H9 (cell line): ENCODE data around the gene LRTM2. TPM values are rescaled to one million over a fixed set of nuclear protein-coding genes. Genes with fewer than 3 reads are reported as not detected.

Experiments used
- DNase-seq: peaks from one replicate; pipeline ENCODE4 v3.0.0-alpha.2; 2017
- H2AFZ ChIP-seq: one replicate; pipeline ENCODE4 v1.6.1; 2013; ENCODE audit warnings: mild to moderate bottlenecking, low read length, control low read depth, moderate library complexity
- H2AK5ac ChIP-seq: 2 replicates; pipeline ENCODE4 v1.6.1; 2013; ENCODE audit warnings: low read length, control low read depth, mixed read lengths; ENCODE audit not compliant: insufficient read length
- H2BK120ac ChIP-seq: one replicate; pipeline ENCODE4 v1.6.1; 2013; ENCODE audit warnings: low read depth, mild to moderate bottlenecking, low read length, control low read depth, inconsistent platforms; ENCODE audit not compliant: poor library complexity, severe bottlenecking
- H2BK12ac ChIP-seq: 2 replicates; pipeline ENCODE4 v1.6.1; 2013; ENCODE audit warnings: low read length, control low read depth, mixed read lengths, low read depth; ENCODE audit not compliant: insufficient read length
- H2BK15ac ChIP-seq: 2 replicates; pipeline ENCODE4 v1.6.1; 2013; ENCODE audit warnings: low read depth, low read length, control low read depth
- H2BK20ac ChIP-seq: one replicate; pipeline ENCODE4 v1.6.1; 2013; ENCODE audit warnings: low read depth, mild to moderate bottlenecking, low read length, control low read depth, inconsistent platforms; ENCODE audit not compliant: poor library complexity, severe bottlenecking
- H2BK5ac ChIP-seq: 2 replicates; pipeline ENCODE4 v1.6.1; 2013; ENCODE audit warnings: low read length, control low read depth, mixed read lengths; ENCODE audit not compliant: insufficient read length
- H3K14ac ChIP-seq: 2 replicates; pipeline ENCODE4 v1.6.1; 2013; ENCODE audit warnings: low read length, control low read depth; ENCODE audit not compliant: insufficient read depth
- H3K18ac ChIP-seq: 2 replicates; pipeline ENCODE4 v1.6.1; 2013; ENCODE audit warnings: low read depth, mild to moderate bottlenecking, mixed read lengths, low read length, control low read depth; ENCODE audit not compliant: insufficient read length
- H3K23ac ChIP-seq: 2 replicates; pipeline ENCODE4 v1.6.1; 2013; ENCODE audit warnings: low read length, control low read depth, mixed read lengths, low read depth; ENCODE audit not compliant: insufficient read length
- H3K23me2 ChIP-seq: 2 replicates; pipeline ENCODE4 v1.6.1; 2013; ENCODE audit warnings: low read depth, mild to moderate bottlenecking, mixed read lengths, low read length, control low read depth; ENCODE audit not compliant: insufficient read length, poor library complexity, severe bottlenecking
- H3K27ac ChIP-seq: 2 replicates; pipeline ENCODE4 v1.5.1; 2013; ENCODE audit warnings: low read length, control low read depth, mixed read lengths, low read depth; ENCODE audit not compliant: insufficient read length
- H3K27me3 ChIP-seq: 2 replicates; pipeline ENCODE4 v1.6.1; 2013; ENCODE audit warnings: low read length, control low read depth, inconsistent platforms; ENCODE audit not compliant: insufficient read depth
- H3K4ac ChIP-seq: 2 replicates; pipeline ENCODE4 v1.6.1; 2013; ENCODE audit warnings: low read depth, mild to moderate bottlenecking, control low read depth, inconsistent platforms, low read length, moderate library complexity
- H3K4me1 ChIP-seq: 2 replicates; pipeline ENCODE4 v1.6.1; 2013; ENCODE audit warnings: low read length, control low read depth, inconsistent platforms; ENCODE audit not compliant: insufficient read depth
- H3K4me2 ChIP-seq: 2 replicates; pipeline ENCODE4 v1.6.1; 2013; ENCODE audit warnings: low read length, control low read depth, mixed read lengths; ENCODE audit not compliant: insufficient read length, insufficient read depth
- H3K56ac ChIP-seq: 2 replicates; pipeline ENCODE4 v1.6.1; 2013; ENCODE audit warnings: low read depth, mild to moderate bottlenecking, mixed read lengths, low read length, control low read depth; ENCODE audit not compliant: insufficient read length
- H3K79me1 ChIP-seq: 2 replicates; pipeline ENCODE4 v1.6.1; 2013; ENCODE audit warnings: low read depth, mild to moderate bottlenecking, moderate library complexity, low read length, control low read depth, inconsistent platforms; ENCODE audit not compliant: insufficient read depth, poor library complexity, severe bottlenecking
- H3K79me2 ChIP-seq: 2 replicates; pipeline ENCODE4 v1.6.1; 2013; ENCODE audit warnings: low read length, control low read depth, inconsistent platforms; ENCODE audit not compliant: insufficient read depth
- H3K9ac ChIP-seq: 2 replicates; pipeline ENCODE4 v1.6.1; 2013; ENCODE audit warnings: low read length, control low read depth, mixed read lengths; ENCODE audit not compliant: insufficient read length; ENCODE audit errors: extremely low read depth
- H3K9me3 ChIP-seq: one replicate; pipeline ENCODE4 v1.6.1; 2013; ENCODE audit warnings: low read depth, low read length, inconsistent platforms; ENCODE audit not compliant: control insufficient read depth
- H3T11ph ChIP-seq: one replicate; pipeline ENCODE4 v1.6.1; 2013; ENCODE audit warnings: mild to moderate bottlenecking, low read length, control low read depth, inconsistent platforms
- H4K20me1 ChIP-seq: one replicate; pipeline ENCODE4 v1.6.1; 2013; ENCODE audit not compliant: control insufficient read depth, insufficient read length, insufficient read depth
- H4K5ac ChIP-seq: 2 replicates; pipeline ENCODE4 v1.6.1; 2013; ENCODE audit warnings: low read depth, mild to moderate bottlenecking, mixed read lengths, low read length, control low read depth; ENCODE audit not compliant: insufficient read length
- H4K8ac ChIP-seq: replicated peaks from 2 replicates; pipeline ENCODE4 v1.6.1; 2013; ENCODE audit warnings: low read length, control low read depth, mixed read lengths, low read depth; ENCODE audit not compliant: insufficient read length
- H4K91ac ChIP-seq: 2 replicates; pipeline ENCODE4 v1.6.1; 2013; ENCODE audit warnings: low read depth, mild to moderate bottlenecking, moderate library complexity, mixed read lengths, low read length, control low read depth; ENCODE audit not compliant: insufficient read length
- H3K27ac Mint-ChIP-seq, 3 experiments: 2 replicates in 2 of 3; 3 replicates in 1 of 3; pipeline ENCODE4 v1.8.0; 2020 to 2021; ENCODE audit warnings: mixed read lengths in 3 of 3, mild to moderate bottlenecking in 1 of 3, moderate library complexity in 1 of 3
- H3K27me3 Mint-ChIP-seq: 2 replicates; pipeline ENCODE4 v1.8.0; 2021; ENCODE audit warnings: low read depth, mild to moderate bottlenecking, moderate library complexity, mixed read lengths
- H3K36me3 Mint-ChIP-seq, 3 experiments: 2 replicates in 2 of 3; 3 replicates in 1 of 3; pipeline ENCODE4 v1.8.0; 2020 to 2021; ENCODE audit warnings: low read depth in 3 of 3, mixed read lengths in 3 of 3; ENCODE audit not compliant: insufficient read depth in 1 of 3
- H3K4me1 Mint-ChIP-seq, 2 experiments: 2 replicates each; pipeline ENCODE4 v1.8.0; 2020; ENCODE audit warnings: mixed read lengths in 2 of 2
- H3K4me3 Mint-ChIP-seq, 2 experiments: 2 replicates in 1 of 2; 3 replicates in 1 of 2; pipeline ENCODE4 v1.8.0; 2020 to 2021; ENCODE audit warnings: mild to moderate bottlenecking in 2 of 2, mixed read lengths in 2 of 2, moderate library complexity in 1 of 2
- H3K9me3 Mint-ChIP-seq, 2 experiments: 2 replicates in 1 of 2; 3 replicates in 1 of 2; pipeline ENCODE4 v1.8.0; 2020; ENCODE audit warnings: mild to moderate bottlenecking in 2 of 2, mixed read lengths in 2 of 2, moderate library complexity in 1 of 2
- CTCF ChIP-seq: fragments of 200-600 bp; sonication (generic); conservative IDR thresholded peaks from 3 replicates; pipeline ENCODE4 v1.8.0; 2021; ENCODE audit warnings: antibody characterized with exemption, mild to moderate bottlenecking
- WGBS: extraction: QIAGEN DNeasy Blood & Tissue Kit; methylation state at CpG from one replicate; pipeline ENCODE4 v1.1.7; 2013; ENCODE audit warnings: missing lambda C conversion rate, low lambda C conversion rate, mixed read lengths; ENCODE audit not compliant: insufficient read length; ENCODE audit errors: extremely low coverage; 5-methylcytosine and 5-hydroxymethylcytosine counted together
- total RNA-seq: library from RNA; stranded (reverse); gene quantifications from 2 replicates; pipeline ENCODE4 v1.2.1, GENCODE V29; 2021

The LRTM2 gene
- total RNA-seq, 1 experiment from 2014 or later, result not detected

- Histone ChIP-seq H3K27ac (no peak overlapping the region), H2BK20ac (no peak overlapping the region), H3K18ac (no peak overlapping the region), H4K5ac (no peak overlapping the region), H2BK15ac (no peak overlapping the region), H4K20me1 (no peaks in the 10 kb centered on the region), H3K9ac (no peak overlapping the region), H2BK12ac (no peak overlapping the region), H2AK5ac (no peak overlapping the region), H2BK5ac (no peak overlapping the region), H3K56ac (no peak overlapping the region), H3K79me1 (no peaks in the 10 kb centered on the region), H2AFZ (no peak overlapping the region), H3K4me1 (peaks cover 3% of the 10 kb centered on the region; the same call in 1 of the 2 replicates), H3K23ac (no peak overlapping the region), H3K27me3 (no peaks in the 10 kb centered on the region), H3K4me2 (no peak overlapping the region), H2BK120ac (no peak overlapping the region), H3K4ac (no peak overlapping the region), H4K91ac (no peak overlapping the region), H3K14ac (no peak overlapping the region), H4K8ac (no peak overlapping the region), H3K23me2 (no peaks in the 10 kb centered on the region), H3K9me3 (no peaks in the 10 kb centered on the region), H3T11ph (no peak overlapping the region), H3K79me2 (no peaks in the 10 kb centered on the region)
- Mint-ChIP-seq H3K27ac (no peak overlapping the region; a peak in 1 of 7 replicates), H3K4me1 (peaks cover 0 to 11% of the 10 kb centered on the region in 2 experiments; a peak in 2 of 4 replicates), H3K27me3 (peaks cover 4% of the 10 kb centered on the region), H3K4me3 (no peak overlapping the region), H3K9me3 (no peaks in the 10 kb centered on the region), H3K36me3 (no peaks in the 10 kb centered on the region)
- no peak for TF ChIP-seq CTCF
- no peak for DNase-seq
- WGBS, result no CpG with 5 or more reads among the region's 1 CpG
Observed at GRCh38 chr12:1852076-1852475, 31.7 kb downstream of the LRTM2 start.
